ENCODE data around the gene FER. TPM values are rescaled to one million over a fixed set of nuclear protein-coding genes. Genes with fewer than 3 reads are reported as not detected.

The FER gene
- total and polyA plus RNA-seq, 10 of the 15 experiments (the other 5 are each of a cell fraction or from before 2014, with no cell fraction given), result 4.4 to 19.1 (median 9.6) TPM

- TF ChIP-seq RAD51 (IDR thresholded peaks at IDR 0.05) (no peak), FOXK2 (IDR thresholded peaks at IDR 0.05) (no peak), FOXM1 (IDR thresholded peaks at IDR 0.05; ENCODE audit: low read depth, low read length) (no peak), MYC (IDR thresholded peaks at IDR 0.05; ENCODE audit: insufficient read depth, insufficient read length, insufficient replicate concordance, low read length, severe bottlenecking) (no peak), TCF12 (IDR thresholded peaks at IDR 0.05; ENCODE audit: low read depth, low read length) (no peak)
- H3K4me3 ChIP-seq, result no peak overlapping the region
- H3K4me1 ChIP-seq (ENCODE audit: control insufficient read depth, insufficient read depth, low read length), result no peaks in the 10 kb centered on the region
- no peaks in the 10 kb centered on the region for H3K9me3 ChIP-seq (replicated peaks; ENCODE audit: control insufficient read depth, insufficient read depth, low read length)
- H3K27me3 ChIP-seq (replicated peaks in 1 of 2; ENCODE audit: control insufficient read depth in 2 of 2, insufficient read depth in 2 of 2, low read length in 1 of 2), result no peaks in the 10 kb centered on the region
- in situ Hi-C loops (cut with MboI) (no loop called here), intact Hi-C loops (cut with micrococcal nuclease; ENCODE audit: unreplicated experiment) (no loop called here)
- BruUV-seq (replicated peaks), result no TSS peak
- FAIRE-seq, result no peak
- RAD21 ChIA-PET (ENCODE audit: unreplicated experiment), result no interaction called here
- CTCF ChIA-PET, result no interaction called here
- no peak overlapping the region for H3K9ac ChIP-seq (ENCODE audit: control insufficient read depth, insufficient read depth, low read length)
- ATAC-seq, result no peak
- no peaks in the 10 kb centered on the region for H3K36me3 ChIP-seq (ENCODE audit: control insufficient read depth in 2 of 2, insufficient read depth in 2 of 2, low read length in 1 of 2)
- POLR2A ChIA-PET, result no interaction called here
- H3K27ac ChIP-seq (ENCODE audit: control insufficient read depth, insufficient read depth), result no peak overlapping the region
- SMC1A ChIA-PET (ENCODE audit: uncharacterized antibody, unreplicated experiment), result no interaction called here
- H4K20me1 ChIP-seq (ENCODE audit: control insufficient read depth, insufficient read depth), result no peaks in the 10 kb centered on the region
- 100% methylated on average over 3 of the region's 3 CpGs for WGBS (ENCODE audit: insufficient coverage, insufficient replicate concordance, low lambda C conversion rate, missing lambda C conversion rate)
- no peak for DNase-seq (ENCODE audit: low read depth, low spot score)
- H3K4me2 ChIP-seq (ENCODE audit: control insufficient read depth, insufficient read depth), result no peak overlapping the region
- H3K79me2 ChIP-seq (ENCODE audit: control insufficient read depth, insufficient read depth, low read length), result no peaks in the 10 kb centered on the region
- no peak overlapping the region for H2AFZ ChIP-seq (ENCODE audit: control insufficient read depth, low read depth, low read length)
These were observed 332.8 kb downstream of the FER start for GRCh38 chr5:109080481-109080880.

- in situ Hi-C loops (cut with MboI), result no loop called here
- TF ChIP-seq RUNX3 (IDR thresholded peaks at IDR 0.05; ENCODE audit: low read length) (no peak), TBL1XR1 (IDR thresholded peaks at IDR 0.05; ENCODE audit: low read depth, low read length) (no peak), ZSCAN29 (IDR thresholded peaks at IDR 0.05) (no peak), MTA2 (IDR thresholded peaks at IDR 0.05; ENCODE audit: low read depth) (no peak), SUPT20H (IDR thresholded peaks at IDR 0.05; ENCODE audit: borderline replicate concordance, control insufficient read depth, low read depth, low read length) (no peak), BCL11A (IDR thresholded peaks at IDR 0.05; ENCODE audit: low read depth, low read length) (no peak), SMAD5 (IDR thresholded peaks at IDR 0.05; ENCODE audit: low read depth) (no peak), MAX (IDR thresholded peaks at IDR 0.05; ENCODE audit: low read depth, low read length) (no peak), ZNF622 (IDR thresholded peaks at IDR 0.05) (no peak), SMC3 (IDR thresholded peaks at IDR 0.05; ENCODE audit: borderline replicate concordance, low read length) (no peak), ETV6 (conservative IDR thresholded peaks at IDR 0.05 in 1 of 2, IDR thresholded peaks at IDR 0.05 in 1 of 2; ENCODE audit: borderline replicate concordance in 1 of 2, low read depth in 1 of 2) (no peak), IRF4 (IDR thresholded peaks at IDR 0.05; ENCODE audit: low read depth, low read length) (no peak), MYC (IDR thresholded peaks at IDR 0.05; ENCODE audit: insufficient read depth, insufficient read length, insufficient replicate concordance, low read length, severe bottlenecking) (no peak), ZBTB11 (CRISPR knock-in tag; IDR thresholded peaks at IDR 0.05) (no peak)
These were observed 333.2 kb downstream of the FER start for GRCh38 chr5:109080896-109081295.

More at GRCh38 chr5:109080896-109081295, 333.2 kb downstream of the FER start:
- intact Hi-C loops (cut with micrococcal nuclease; ENCODE audit: unreplicated experiment), result no loop called here
- Histone ChIP-seq H3K27me3 (replicated peaks in 1 of 2; ENCODE audit: control insufficient read depth in 2 of 2, insufficient read depth in 2 of 2, low read length in 1 of 2) (no peaks in the 10 kb centered on the region), H3K4me1 (ENCODE audit: control insufficient read depth, insufficient read depth, low read length) (no peaks in the 10 kb centered on the region), H3K9me3 (replicated peaks; ENCODE audit: control insufficient read depth, insufficient read depth, low read length) (no peaks in the 10 kb centered on the region), H4K20me1 (ENCODE audit: control insufficient read depth, insufficient read depth) (no peaks in the 10 kb centered on the region), H3K79me2 (ENCODE audit: control insufficient read depth, insufficient read depth, low read length) (no peaks in the 10 kb centered on the region), H3K4me2 (ENCODE audit: control insufficient read depth, insufficient read depth) (no peak overlapping the region), H3K4me3 (no peak overlapping the region), H3K27ac (ENCODE audit: control insufficient read depth, insufficient read depth) (no peak overlapping the region), H3K9ac (ENCODE audit: control insufficient read depth, insufficient read depth, low read length) (no peak overlapping the region), H3K36me3 (ENCODE audit: control insufficient read depth in 2 of 2, insufficient read depth in 2 of 2, low read length in 1 of 2) (no peaks in the 10 kb centered on the region), H2AFZ (ENCODE audit: control insufficient read depth, low read depth, low read length) (no peak overlapping the region)
- SMC1A ChIA-PET (ENCODE audit: uncharacterized antibody, unreplicated experiment), result no interaction called here
- CTCF ChIA-PET, result no interaction called here
- 92% methylated on average over 3 of the region's 3 CpGs for WGBS (ENCODE audit: insufficient coverage, insufficient replicate concordance, low lambda C conversion rate, missing lambda C conversion rate)
- BruUV-seq (replicated peaks), result no TSS peak
- ATAC-seq, result no peak
- POLR2A ChIA-PET, result no interaction called here
- RAD21 ChIA-PET (ENCODE audit: unreplicated experiment), result no interaction called here
- DNase-seq (ENCODE audit: low read depth, low spot score), result no peak
- FAIRE-seq, result no peak
